ENCODE measurements around the gene CDC23.

The CDC23 gene

GRCh38 chr5:138241688-138242571, 28.8 kb upstream of the CDC23 start:
- TF ChIP-seq SIN3A (IDR thresholded peaks at IDR 0.05; ENCODE audit: borderline replicate concordance, insufficient read depth, low read length) (no peak), TAF1 (IDR thresholded peaks at IDR 0.05; ENCODE audit: borderline replicate concordance, insufficient read depth, low read length) (no peak), POLR2AphosphoS5 (IDR thresholded peaks at IDR 0.05; ENCODE audit: low read depth, low read length) (no peak), FOXP2 (optimal IDR thresholded peaks at IDR 0.05; ENCODE audit: borderline replicate concordance, extremely low read depth, extremely low read length, insufficient read depth) (no peak)
- TF ChIP-seq, protein P1, sequence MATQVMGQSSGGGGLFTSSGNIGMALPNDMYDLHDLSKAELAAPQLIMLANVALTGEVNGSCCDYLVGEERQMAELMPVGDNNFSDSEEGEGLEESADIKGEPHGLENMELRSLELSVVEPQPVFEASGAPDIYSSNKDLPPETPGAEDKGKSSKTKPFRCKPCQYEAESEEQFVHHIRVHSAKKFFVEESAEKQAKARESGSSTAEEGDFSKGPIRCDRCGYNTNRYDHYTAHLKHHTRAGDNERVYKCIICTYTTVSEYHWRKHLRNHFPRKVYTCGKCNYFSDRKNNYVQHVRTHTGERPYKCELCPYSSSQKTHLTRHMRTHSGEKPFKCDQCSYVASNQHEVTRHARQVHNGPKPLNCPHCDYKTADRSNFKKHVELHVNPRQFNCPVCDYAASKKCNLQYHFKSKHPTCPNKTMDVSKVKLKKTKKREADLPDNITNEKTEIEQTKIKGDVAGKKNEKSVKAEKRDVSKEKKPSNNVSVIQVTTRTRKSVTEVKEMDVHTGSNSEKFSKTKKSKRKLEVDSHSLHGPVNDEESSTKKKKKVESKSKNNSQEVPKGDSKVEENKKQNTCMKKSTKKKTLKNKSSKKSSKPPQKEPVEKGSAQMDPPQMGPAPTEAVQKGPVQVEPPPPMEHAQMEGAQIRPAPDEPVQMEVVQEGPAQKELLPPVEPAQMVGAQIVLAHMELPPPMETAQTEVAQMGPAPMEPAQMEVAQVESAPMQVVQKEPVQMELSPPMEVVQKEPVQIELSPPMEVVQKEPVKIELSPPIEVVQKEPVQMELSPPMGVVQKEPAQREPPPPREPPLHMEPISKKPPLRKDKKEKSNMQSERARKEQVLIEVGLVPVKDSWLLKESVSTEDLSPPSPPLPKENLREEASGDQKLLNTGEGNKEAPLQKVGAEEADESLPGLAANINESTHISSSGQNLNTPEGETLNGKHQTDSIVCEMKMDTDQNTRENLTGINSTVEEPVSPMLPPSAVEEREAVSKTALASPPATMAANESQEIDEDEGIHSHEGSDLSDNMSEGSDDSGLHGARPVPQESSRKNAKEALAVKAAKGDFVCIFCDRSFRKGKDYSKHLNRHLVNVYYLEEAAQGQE (IDR thresholded peaks at IDR 0.05; ENCODE audit: insufficient read depth in 1 of 2, low read depth in 2 of 2, low read length in 2 of 2) = no peak

GRCh38 chr5:138240650-138241385, 27.7 kb upstream of the CDC23 start:
- TF ChIP-seq FOXP2 (optimal IDR thresholded peaks at IDR 0.05; ENCODE audit: borderline replicate concordance, extremely low read depth, extremely low read length, insufficient read depth) = no peak
- TF ChIP-seq, protein P1 (IDR thresholded peaks at IDR 0.05; ENCODE audit: insufficient read depth in 1 of 2, low read depth in 2 of 2, low read length in 2 of 2) = no peak
- no peak for TF ChIP-seq TAF1 (IDR thresholded peaks at IDR 0.05; ENCODE audit: borderline replicate concordance, insufficient read depth, low read length)
- no peak for TF ChIP-seq SIN3A (IDR thresholded peaks at IDR 0.05; ENCODE audit: borderline replicate concordance, insufficient read depth, low read length)
- TF ChIP-seq POLR2AphosphoS5 (IDR thresholded peaks at IDR 0.05; ENCODE audit: low read depth, low read length) = no peak

GRCh38 chr5:138238034-138238433, 24.9 kb upstream of the CDC23 start:
- TF ChIP-seq SIN3A (IDR thresholded peaks at IDR 0.05; ENCODE audit: borderline replicate concordance, insufficient read depth, low read length) = no peak
- TF ChIP-seq FOXP2 (optimal IDR thresholded peaks at IDR 0.05; ENCODE audit: borderline replicate concordance, extremely low read depth, extremely low read length, insufficient read depth) = no peak
- no peak for TF ChIP-seq POLR2AphosphoS5 (IDR thresholded peaks at IDR 0.05; ENCODE audit: low read depth, low read length)
- no peak for TF ChIP-seq TAF1 (IDR thresholded peaks at IDR 0.05; ENCODE audit: borderline replicate concordance, insufficient read depth, low read length)
- TF ChIP-seq, protein P1 (IDR thresholded peaks at IDR 0.05; ENCODE audit: insufficient read depth in 1 of 2, low read depth in 2 of 2, low read length in 2 of 2) = no peak

- no peak for TF ChIP-seq FOXP2 (optimal IDR thresholded peaks at IDR 0.05; ENCODE audit: borderline replicate concordance, extremely low read depth, extremely low read length, insufficient read depth)
- TF ChIP-seq, protein P1 (IDR thresholded peaks at IDR 0.05; ENCODE audit: insufficient read depth in 1 of 2, low read depth in 2 of 2, low read length in 2 of 2) = no peak
- no peak for TF ChIP-seq POLR2AphosphoS5 (IDR thresholded peaks at IDR 0.05; ENCODE audit: low read depth, low read length)
- no peak for TF ChIP-seq TAF1 (IDR thresholded peaks at IDR 0.05; ENCODE audit: borderline replicate concordance, insufficient read depth, low read length)
- no peak for TF ChIP-seq SIN3A (IDR thresholded peaks at IDR 0.05; ENCODE audit: borderline replicate concordance, insufficient read depth, low read length)
These were observed 21.5 kb upstream of the CDC23 start for GRCh38 chr5:138234651-138235050.
